GM23248 (cell line): Measurements from ENCODE around the gene ANKS3.

ENCODE experiments used
- EZH2 ChIP-seq: fragments of 200-600 bp; sonication (generic); IDR thresholded peaks from 2 replicates; pipeline ENCODE4 v1.6.1; 2018; ENCODE audit warnings: antibody characterized with exemption, mild to moderate bottlenecking; ENCODE audit not compliant: insufficient read depth, poor library complexity, severe bottlenecking
- EZH2phosphoT487 ChIP-seq: fragments of 200-600 bp; sonication (generic); IDR thresholded peaks from 2 replicates; pipeline ENCODE4 v1.6.1; 2018; ENCODE audit warnings: antibody characterized with exemption, moderate library complexity, mild to moderate bottlenecking, low read depth; ENCODE audit not compliant: insufficient read depth

- TF ChIP-seq EZH2phosphoT487 (no peak), EZH2 (no peak)
These were observed 10.9 kb downstream of the ANKS3 start for GRCh38 chr16:4723071-4723767.
